HG03571 (cell line): ENCODE data around the gene MCM6.
"Not testable (repeated sequence)": the region's sequence is repeated elsewhere in the genome, so short reads cannot be mapped to it uniquely, and the experiment has no call there.

ENCODE experiments used
- ATAC-seq: cut with Tn5 transposase; IDR thresholded peaks from one replicate; pipeline ENCODE4 v1.9.1; 2021; ENCODE audit not compliant: unreplicated experiment

Gene MCM6

DNA sequence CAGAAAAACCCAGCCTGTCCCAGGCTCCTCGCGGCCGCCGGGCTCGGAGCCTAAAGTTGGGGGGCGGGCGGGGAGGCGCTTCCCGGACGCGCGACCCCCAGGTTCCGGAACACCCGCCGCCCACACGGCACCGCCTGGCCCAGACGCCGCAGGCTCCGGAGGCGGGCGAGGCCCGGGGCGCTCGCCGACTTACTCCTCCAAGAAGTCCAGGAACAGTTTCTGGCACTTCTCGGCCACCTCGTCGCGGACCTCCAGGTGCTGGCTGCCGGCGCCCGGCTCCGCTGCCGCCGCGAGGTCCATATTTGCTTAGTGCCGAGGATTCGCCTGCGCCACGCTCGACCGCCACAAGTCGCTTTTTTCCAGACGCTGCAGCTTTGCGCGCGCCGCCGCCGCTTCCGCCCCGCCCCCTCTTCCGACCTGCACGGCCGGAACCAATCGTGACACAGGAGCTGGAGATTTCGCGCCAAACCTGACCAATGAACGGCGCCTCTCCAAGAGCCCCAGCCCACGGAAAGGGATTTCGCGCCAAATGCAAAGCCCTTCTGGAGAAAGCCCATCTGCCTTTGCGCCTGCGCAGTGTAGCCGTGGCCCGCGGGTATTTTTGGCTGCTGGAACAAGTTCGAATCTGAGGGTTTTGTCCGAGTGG is at the start of gene MCM6:
Gene MCM6, minus strand, starts transcription at position 378 of the 646 bp plus-strand sequence. Its CDS starts 78 bp downstream, at position 300.
- peak; percentile 91 for ATAC-seq

DNA sequence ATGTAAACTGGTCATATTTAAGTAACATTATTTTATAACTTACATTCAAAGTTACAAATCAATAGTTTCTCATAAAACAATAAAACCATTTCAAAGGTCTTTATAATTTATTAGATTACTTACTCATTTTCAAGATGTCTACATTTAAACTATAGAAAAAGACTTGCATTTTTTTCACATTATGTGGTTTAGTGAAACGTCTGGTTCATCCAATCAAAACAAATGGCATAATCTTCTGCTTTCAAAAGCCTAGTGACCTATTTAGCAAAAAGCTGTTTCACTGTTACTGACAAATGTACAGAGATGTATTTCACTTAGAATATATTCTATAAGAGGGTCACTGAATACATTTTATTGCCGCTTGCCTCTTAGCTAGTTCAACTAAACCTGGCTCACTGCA is 49.3 kb upstream of the MCM6 start:
- ATAC-seq: no peak

DNA sequence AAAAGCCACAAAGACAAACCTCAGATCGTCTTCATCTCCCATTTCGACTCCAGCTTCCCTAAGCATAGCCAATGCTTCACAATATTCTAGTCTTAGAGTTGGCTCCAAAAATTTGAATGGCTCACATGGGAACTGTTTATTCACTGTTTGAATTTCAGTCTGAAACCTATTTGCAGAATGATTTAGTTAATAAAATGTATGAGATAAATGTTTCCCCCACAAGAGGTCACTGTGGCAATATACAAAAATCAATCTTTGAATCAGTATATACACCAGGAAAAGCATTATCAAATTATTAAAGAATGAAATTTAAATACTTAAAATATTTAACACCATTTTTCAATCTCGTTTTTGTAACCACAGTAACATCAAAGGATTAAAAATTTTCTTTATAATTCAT is 40.0 kb upstream of the MCM6 start:
- no peak for ATAC-seq

DNA sequence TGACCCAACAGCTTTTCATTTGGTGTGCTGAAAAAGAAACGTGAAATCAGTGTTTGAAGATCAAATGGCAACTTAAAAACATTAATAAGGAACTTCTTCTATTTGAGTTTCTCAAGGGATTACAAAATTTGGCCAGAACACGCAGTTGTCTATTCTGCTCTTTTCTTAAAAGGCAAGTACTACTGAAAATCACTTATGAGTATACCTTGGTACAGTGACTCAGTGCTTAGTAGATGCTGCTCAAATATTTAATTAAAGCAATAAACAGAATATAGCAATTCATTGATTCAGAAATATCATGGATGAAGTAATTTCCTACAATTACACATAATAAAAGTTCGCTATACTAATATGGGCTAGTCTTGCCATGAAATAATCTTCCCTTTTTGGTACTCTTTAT is 38.2 kb upstream of the MCM6 start:
- ATAC-seq: no peak

DNA sequence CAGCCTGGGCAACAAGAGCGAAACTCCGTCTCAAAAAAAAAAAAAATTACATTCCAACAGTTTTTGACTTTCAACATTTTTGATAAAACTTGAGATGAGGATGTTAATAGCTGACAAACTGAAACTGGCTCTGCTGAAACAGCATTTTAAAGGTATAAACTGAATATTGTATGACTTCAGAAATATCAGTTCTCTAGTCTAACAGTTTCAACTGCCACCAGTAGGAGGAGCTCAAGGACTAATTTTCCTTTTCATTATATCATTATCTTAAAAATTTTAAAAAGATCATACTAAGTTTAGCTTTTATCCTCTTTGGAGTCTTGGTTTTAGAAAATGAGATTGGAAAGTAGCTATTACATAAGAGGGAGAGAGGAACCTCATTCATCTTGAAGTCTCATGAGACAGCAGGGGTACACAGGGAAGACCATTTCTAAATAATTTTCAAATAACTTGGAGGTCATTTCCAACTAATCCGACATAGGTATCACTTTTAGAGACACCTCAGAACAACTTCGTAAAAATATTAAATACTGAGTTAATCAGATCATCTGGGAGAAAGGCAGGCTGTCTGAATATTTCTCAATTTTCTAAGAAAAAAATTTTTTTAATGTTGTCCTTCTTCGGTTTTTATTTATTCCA is 37.6 kb upstream of the MCM6 start:
- no peak for ATAC-seq

DNA sequence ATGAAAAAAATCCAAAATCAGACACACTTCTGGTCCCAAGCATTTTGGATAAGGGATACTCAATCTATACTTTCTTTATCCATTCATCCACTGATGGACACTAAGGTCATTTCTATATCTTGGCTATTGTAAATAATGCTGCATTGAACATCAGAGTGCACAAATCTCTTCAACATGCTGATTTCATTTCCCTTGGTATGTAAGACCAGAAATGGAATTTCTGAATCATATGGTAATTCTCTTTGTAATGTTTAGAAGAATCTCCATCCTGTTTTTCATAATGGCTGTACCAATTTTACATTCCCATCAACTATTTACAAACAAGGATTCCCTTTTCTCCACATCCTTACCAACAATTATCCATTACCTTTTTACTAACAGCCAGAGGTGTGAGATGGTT is 33.7 kb upstream of the MCM6 start:
- no peak for ATAC-seq

DNA sequence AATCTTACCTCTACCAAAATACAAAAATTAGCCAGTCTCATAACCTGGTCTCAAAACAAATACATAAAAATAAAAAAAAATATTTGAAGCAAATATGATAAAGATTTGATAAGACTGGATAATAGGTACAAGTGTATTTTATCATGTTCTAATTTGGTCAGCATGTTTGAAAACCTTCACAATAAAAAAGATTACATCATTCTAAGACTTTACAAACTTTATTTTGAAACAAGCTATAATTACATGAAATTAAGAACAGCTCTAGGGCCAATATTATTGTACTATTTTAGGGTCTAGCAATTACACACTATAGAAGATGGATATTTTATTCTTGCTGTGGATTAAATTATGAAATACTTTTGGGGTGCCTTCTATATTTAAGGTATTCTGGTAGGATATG is 29.4 kb upstream of the MCM6 start:
- ATAC-seq: no peak

DNA sequence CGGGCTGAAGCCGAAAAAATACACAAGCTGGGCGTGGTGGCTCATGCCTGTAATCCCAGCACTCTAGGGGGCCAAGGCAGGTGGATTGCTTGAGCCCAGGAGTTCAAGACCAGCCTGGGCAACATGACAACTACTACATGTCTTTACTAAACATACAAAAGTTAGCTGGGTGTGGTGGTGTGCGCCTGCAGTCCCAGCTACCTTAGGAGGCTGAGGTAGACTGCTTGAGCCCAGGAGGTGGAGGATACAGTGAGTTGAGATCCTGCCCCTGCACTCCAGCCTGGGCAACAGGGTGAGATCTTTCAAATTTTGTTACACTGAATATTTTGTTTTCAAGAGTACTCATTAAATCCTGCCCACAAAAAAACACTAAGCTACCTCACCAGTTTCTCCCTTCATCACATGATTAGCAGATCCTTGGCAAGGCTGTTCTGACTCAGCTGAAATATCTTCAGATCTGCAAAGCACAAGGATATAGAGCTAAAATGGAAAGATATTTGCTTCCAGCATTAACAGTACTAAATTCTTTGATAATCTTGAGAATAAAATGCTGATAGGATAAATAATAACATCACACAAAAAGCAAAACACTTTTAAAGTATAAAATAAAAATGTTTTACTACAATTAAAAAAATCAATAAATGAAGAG is 28.2 kb upstream of the MCM6 start:
- ATAC-seq: no peak

DNA sequence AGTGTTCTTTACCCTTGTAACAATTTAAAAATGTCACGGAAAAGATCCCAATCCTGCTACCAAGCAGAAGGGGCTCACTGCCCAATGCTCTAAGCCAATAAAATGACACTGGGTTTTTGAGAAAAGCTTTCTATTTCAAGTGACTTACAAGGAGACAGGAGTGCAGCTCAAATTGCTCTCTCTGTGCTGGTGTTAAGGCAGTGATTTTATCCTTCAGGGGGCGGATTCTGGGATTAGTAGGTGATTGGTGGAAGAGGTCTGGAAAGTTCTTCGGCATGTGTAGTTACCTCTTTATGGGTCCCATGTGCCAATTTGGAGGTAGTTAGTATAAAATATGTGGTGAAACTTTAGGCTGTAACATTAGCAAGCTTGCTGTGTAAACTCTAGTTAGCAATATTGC is 27.4 kb upstream of the MCM6 start:
- ATAC-seq: no peak

DNA sequence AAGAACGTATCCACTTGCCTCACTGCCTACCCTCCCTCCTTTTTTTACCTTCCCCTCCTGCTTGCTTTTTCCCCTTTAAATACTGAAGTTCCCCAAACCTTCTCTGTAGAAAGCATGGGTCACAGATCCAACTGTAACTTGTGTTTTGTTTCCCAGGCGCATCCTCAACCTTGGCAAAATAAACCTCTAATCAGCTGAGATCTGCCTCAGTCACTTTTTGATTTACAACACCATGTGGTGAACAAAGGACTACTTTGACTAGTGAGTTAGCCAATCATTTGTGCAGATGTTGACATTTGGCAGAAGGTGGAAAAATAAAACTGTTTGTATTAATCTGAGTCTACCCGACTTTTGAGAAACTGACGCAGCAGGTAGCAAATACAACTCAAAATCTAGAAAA is 23.3 kb upstream of the MCM6 start:
- no peak for ATAC-seq

DNA sequence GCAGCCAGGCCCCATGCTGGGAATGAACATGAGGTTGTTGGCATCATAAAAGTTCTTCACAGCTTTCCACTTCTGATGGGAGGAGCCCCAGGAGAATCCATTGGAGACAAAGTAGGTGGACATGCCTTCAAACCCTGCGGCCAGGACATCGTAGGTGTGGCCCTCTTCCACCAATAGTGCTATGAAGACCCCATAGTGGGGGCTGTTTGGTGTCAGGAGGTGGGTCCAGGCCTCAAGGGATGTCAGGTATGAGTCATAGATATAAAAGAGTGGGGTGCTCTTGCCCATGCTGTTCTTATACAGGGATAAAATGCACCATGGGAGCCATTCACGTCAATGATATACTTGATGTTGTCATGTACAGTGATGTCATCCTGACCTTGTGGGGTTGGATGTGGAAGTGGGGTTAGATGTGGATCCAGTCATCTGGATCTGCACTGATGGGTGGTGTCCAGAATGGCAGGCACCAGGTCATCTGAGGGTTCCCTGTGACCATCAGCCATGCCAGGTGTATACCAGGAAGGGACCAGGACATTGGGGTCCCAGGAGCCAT is 22.1 kb upstream of the MCM6 start:
- no peak for ATAC-seq

DNA sequence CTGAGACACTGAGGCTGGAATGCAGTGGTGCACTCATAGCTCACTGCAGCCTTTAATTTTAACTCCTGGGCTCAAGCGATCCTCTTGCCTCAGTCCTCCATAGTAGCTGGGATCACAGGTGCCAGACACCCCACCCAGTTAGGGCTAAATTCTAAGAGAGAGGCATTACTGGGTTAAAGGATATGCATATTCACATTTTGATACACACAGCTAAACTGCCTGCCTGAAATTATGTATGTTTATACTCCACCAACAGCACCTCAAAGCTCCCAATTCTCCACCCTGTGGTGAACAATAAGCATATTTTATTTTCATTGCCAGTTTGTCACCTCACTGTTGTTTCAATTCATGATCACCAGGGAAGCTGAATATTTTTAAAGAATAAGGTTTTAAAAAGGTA is 18.7 kb upstream of the MCM6 start:
- no peak for ATAC-seq

DNA sequence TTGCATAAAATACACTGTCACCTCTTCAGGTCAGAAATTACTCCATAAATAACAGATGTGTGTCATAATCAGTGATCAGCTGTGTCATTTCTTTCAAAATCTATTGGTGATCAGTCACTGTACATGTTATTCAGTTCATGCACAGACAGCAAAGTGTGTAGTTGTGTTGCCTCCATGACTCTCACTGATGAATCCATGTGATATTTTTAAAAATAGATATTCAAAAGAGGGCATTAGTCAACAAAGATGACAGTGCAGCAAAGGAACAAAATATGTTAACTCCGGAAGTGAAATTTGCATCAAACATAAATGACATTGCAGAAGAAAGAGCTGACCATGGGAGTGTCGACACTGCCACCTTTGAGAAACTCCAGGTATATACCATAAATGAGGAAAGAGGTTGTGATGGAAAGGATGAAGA is 17.1 kb upstream of the MCM6 start:
- ATAC-seq: no peak

DNA sequence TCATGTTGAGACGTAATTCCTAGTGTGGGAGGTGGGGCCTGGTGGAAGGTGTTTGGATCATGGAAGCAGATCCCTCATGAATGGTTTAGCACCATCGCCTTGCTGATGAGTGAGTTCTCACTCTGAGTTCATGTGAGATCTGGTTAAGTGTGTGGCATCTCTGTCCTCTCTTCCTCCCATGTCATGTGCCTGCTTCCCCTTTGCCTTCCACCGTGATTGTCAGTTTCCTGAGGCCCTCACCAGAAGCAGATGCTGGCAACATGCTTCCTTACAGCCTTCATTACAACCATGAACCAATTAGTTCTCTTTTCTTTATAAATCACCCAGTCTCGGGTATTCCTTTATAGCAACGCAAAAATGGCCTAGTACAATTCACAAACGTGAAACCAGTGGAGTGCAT is 14.6 kb upstream of the MCM6 start:
- ATAC-seq: no peak

DNA sequence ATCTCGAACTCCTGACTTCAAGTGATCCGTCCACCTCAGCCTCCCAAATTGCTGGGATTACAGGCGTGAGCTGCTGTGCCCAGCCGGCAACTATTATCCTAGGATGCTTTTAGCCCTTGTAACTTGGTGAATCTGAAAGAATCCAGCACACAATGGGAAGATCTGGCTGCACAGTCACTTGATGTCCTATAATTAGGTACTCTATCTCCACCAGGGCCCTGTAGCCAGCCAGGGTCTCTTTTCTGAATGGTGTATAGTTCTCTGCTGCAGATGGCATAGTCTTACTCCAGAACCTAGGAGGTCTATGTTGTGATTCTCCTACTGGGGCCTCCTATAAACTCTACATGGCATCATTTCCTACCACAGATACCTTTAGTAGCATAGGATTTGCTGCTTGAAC is 13.9 kb upstream of the MCM6 start:
- ATAC-seq: no peak

DNA sequence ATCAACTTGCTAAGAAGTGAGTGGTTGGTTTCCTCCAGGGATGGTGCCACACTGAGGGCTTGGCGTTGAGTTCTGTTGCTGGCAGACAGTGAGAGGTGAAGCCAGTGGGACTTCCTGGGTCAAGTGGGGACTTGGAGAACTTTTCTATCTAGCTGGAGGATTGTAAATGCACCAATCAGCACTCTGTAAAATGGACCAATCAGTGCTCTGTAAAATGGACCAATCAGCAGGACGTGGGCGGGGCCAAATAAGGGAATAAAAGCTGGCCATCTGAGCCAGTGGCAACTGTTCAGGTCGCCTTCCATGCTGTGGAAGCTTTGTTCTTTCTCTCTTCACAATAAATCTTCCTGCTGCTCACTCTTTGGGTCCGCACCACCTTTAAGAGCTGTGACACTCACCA is 12.3 kb upstream of the MCM6 start:
- not testable (repeated sequence) for ATAC-seq

DNA sequence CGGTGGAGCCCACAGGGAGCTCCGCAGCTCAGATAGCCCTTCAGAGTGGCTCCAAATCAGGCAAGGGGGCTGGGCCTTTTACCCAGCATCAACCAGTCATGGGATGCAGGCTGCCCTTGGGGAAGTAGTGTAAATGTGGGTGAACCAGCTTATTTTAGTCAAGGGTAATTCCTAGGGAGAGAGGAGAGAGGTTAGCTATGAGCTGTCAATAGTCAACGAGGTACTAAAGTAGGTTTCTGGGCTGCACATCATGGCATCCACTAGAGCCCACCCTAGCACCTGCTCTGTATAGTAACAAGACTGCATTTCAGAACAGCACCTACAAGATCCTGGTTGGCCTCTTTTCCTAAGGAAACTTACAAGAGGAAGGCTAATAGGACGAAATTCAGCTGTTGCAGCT is 9.5 kb upstream of the MCM6 start:
- no peak for ATAC-seq

DNA sequence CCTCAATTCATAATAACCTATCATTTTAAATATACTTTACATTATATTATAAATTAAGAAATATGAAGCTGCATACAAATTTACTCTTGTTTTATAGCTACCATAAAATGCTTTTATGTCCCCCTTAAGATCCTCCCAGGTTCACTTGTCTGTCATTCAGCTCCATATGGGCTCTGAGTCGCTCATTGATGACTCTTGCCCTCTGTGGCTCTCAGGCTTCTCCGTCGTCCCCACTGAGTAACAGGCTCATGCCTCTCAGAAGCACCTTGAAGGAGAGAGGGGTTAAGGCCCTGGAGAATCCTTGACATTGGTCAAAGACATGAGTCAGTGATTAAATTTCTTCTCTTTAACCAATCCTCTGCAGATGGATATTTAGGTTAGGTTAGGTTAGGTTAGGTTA is 6.2 kb upstream of the MCM6 start:
- ATAC-seq: no peak

DNA sequence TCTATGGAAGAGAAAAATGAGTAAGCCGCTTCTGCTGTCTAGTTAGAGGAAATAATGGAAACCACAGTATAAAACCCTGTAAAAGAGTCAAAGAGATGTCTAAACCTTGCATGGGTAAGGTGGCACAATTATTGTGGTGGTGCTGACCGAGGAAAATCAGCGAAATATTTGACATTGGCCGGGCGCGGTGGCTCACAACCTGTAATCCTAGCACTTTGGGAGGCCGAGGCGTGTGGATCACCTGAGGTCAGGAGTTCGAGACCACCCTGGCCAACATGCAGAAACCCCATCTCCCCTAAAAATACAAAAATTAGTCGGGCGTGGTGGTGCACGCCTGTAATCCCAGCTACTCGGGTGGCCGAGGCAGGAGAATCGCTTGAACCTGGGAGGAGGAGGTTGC is 527 bp upstream of the MCM6 start:
- ATAC-seq: not testable (repeated sequence)

DNA sequence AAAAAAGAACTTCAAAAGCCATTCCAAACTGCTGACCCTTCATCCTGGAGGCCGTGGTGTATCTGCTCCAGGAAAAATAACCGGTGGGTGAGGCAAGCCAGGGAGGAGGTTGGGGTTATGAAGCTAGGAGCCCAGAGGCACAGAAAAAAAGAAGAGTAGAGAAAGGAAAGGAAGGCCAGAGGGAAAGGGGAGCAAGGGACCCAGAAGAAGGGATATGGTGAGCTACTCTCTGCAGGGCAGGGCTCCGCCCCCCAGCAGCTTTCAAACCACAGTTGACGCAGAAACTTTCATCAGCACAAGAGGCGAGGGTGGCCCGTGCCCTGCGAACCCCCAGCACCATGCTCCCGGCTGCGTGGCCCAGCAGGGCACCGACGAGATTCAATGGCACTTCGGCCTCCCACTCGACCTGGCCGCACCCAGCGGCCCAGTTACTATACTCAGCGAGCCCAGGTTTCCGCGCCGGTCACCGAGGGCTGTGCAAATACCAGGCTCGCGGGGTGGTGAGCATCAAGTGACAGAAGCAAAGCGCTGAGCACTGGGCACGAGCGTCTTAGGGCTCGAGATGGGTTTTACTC is 665 bp downstream of the MCM6 start:
- ATAC-seq: peak; percentile 48

DNA sequence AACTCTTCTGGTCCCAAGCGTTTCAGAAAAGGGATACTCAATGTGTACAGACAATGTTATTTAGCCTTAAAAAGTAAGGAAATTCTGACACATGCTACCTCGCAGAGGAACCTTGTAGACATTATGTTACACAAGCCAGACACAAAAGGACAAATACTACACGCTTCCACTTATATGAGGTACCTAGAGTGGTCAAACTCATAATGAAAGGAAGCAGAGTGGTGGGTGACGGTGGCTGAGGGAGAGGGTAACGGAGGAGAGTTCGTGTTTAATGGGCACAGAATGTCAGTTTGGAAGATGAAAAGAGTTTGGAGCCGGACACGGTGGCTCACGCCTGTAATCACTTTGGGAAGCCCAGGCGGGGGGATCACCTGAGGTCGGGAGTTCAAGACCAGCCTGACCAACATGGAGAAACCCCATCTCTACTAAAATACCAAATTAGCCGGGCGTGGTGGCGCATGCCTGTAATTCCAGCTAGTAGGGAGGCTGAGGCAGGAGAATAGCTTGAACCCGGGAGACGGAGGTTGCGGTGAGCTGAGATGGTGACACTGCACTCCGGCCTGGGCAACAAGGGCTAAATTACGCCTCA is 1.4 kb downstream of the MCM6 start:
- ATAC-seq: no peak

DNA sequence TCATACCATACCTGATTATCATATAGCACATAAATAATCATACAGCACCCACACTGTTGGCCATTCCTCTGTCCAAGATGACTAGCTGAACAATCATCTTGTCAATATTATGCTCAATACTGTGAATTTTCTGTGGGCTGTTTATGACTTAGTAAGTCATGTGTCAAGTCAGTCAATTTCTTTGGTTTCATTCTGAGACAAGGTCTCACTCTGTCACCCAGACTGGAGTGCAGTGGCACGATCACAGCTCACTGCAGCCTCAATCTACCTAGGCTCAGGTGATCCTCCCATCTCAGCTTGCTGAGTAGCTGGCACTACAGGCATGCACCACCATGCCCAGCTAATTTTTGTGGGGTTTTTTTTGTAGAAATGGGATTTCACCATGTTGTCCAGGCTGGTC is 5.7 kb downstream of the MCM6 start:
- ATAC-seq: no peak
